ENCODE data around the gene TDRD5. TPM values are rescaled to one million over a fixed set of nuclear protein-coding genes. Genes with fewer than 3 reads are reported as not detected.
"Not testable (repeated sequence)": the region's sequence is repeated elsewhere in the genome, so short reads cannot be mapped to it uniquely, and the experiment has no call there.

The TDRD5 gene
- polyA plus RNA-seq, 4 donors = 2.9 to 6.3 (median 3.8) TPM

- no peak for DNase-seq (ENCODE audit: low read depth in 4 of 4, low spot score in 3 of 4)
Measured at GRCh38 chr1:179591253-179591591, 410 bp upstream of the TDRD5 start.

GRCh38 chr1:179598631-179599030 is 7.0 kb downstream of the TDRD5 start:
- no peak for DNase-seq (ENCODE audit: low read depth in 4 of 4, low spot score in 3 of 4)

GRCh38 chr1:179599623-179600249 is 8.1 kb downstream of the TDRD5 start:
- DNase-seq (ENCODE audit: low read depth in 4 of 4, low spot score in 3 of 4) = no peak

GRCh38 chr1:179601093-179601492 is 9.5 kb downstream of the TDRD5 start:
- DNase-seq (ENCODE audit: low read depth in 4 of 4, low spot score in 3 of 4) = no peak

- no peak for DNase-seq (ENCODE audit: low read depth in 4 of 4, low spot score in 3 of 4)
Measured at GRCh38 chr1:179612361-179612760, 20.7 kb downstream of the TDRD5 start.

- no peak for DNase-seq (ENCODE audit: low read depth in 4 of 4, low spot score in 3 of 4)
Measured at GRCh38 chr1:179630719-179631118, 39.1 kb downstream of the TDRD5 start.

GRCh38 chr1:179632868-179633267 is 41.2 kb downstream of the TDRD5 start:
- DNase-seq (ENCODE audit: low read depth in 4 of 4, low spot score in 3 of 4) = no peak

GRCh38 chr1:179637211-179637860 is 45.7 kb downstream of the TDRD5 start:
- no peak for DNase-seq (ENCODE audit: low read depth in 4 of 4, low spot score in 3 of 4)

GRCh38 chr1:179661018-179661417 is 69.4 kb downstream of the TDRD5 start:
- DNase-seq (ENCODE audit: low read depth in 4 of 4, low spot score in 3 of 4) = no peak

GRCh38 chr1:179663810-179664209 is 72.2 kb downstream of the TDRD5 start:
- DNase-seq (ENCODE audit: low read depth in 4 of 4, low spot score in 3 of 4) = no peak

GRCh38 chr1:179677882-179678281 is 86.2 kb downstream of the TDRD5 start:
- no peak for DNase-seq (ENCODE audit: low read depth in 4 of 4, low spot score in 3 of 4)

- not testable (repeated sequence) for DNase-seq (ENCODE audit: low read depth in 4 of 4, low spot score in 3 of 4)
Measured at GRCh38 chr1:179694530-179694929, 102.9 kb downstream of the TDRD5 start.

GRCh38 chr1:179702946-179703539 is 111.4 kb downstream of the TDRD5 start:
- no peak for DNase-seq (ENCODE audit: low read depth in 4 of 4, low spot score in 3 of 4)

GRCh38 chr1:179706339-179706941 is 114.8 kb downstream of the TDRD5 start:
- DNase-seq (ENCODE audit: low read depth in 4 of 4, low spot score in 3 of 4) = peak; percentile 65 to 73 (median 68)

GRCh38 chr1:179707406-179707805 is 115.8 kb downstream of the TDRD5 start:
- no peak for DNase-seq (ENCODE audit: low read depth in 4 of 4, low spot score in 3 of 4)

GRCh38 chr1:179708434-179709195 is 117.0 kb downstream of the TDRD5 start:
- DNase-seq (ENCODE audit: low read depth in 4 of 4, low spot score in 3 of 4) = no peak

- DNase-seq (ENCODE audit: low read depth in 4 of 4, low spot score in 3 of 4) = peak; percentile 20 to 55 (median 25)
Measured at GRCh38 chr1:179709841-179710329, 118.3 kb downstream of the TDRD5 start.

- DNase-seq (ENCODE audit: low read depth in 4 of 4, low spot score in 3 of 4) = no peak
Measured at GRCh38 chr1:179714159-179714558, 122.5 kb downstream of the TDRD5 start.

GRCh38 chr1:179714623-179715022 is 123.0 kb downstream of the TDRD5 start:
- DNase-seq (ENCODE audit: low read depth in 4 of 4, low spot score in 3 of 4) = no peak

- no peak for DNase-seq (ENCODE audit: low read depth in 4 of 4, low spot score in 3 of 4)
Measured at GRCh38 chr1:179719272-179719671, 127.6 kb downstream of the TDRD5 start.

- DNase-seq (ENCODE audit: low read depth in 4 of 4, low spot score in 3 of 4) = no peak
Measured at GRCh38 chr1:179728271-179728670, 136.6 kb downstream of the TDRD5 start.
